ENCODE data around the gene SAP30.

The SAP30 gene, protein sequence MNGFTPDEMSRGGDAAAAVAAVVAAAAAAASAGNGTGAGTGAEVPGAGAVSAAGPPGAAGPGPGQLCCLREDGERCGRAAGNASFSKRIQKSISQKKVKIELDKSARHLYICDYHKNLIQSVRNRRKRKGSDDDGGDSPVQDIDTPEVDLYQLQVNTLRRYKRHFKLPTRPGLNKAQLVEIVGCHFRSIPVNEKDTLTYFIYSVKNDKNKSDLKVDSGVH

GRCh38 chr4:173370477-173371291, at the start of gene SAP30:
Gene SAP30 (plus strand): TSS chr4:173370954. CDS start chr4:173371183, 229 bp downstream.
- no peak for TF ChIP-seq CTCF (IDR thresholded peaks at IDR 0.05; ENCODE audit: low read length, missing control alignments)
- peak; percentile 99 for DNase-seq (ENCODE audit: low read depth)
- peak within 1 kb of the TSS; percentile 75 for H3K4me3 ChIP-seq (replicated peaks; ENCODE audit: low read depth, low read length)

DNA sequence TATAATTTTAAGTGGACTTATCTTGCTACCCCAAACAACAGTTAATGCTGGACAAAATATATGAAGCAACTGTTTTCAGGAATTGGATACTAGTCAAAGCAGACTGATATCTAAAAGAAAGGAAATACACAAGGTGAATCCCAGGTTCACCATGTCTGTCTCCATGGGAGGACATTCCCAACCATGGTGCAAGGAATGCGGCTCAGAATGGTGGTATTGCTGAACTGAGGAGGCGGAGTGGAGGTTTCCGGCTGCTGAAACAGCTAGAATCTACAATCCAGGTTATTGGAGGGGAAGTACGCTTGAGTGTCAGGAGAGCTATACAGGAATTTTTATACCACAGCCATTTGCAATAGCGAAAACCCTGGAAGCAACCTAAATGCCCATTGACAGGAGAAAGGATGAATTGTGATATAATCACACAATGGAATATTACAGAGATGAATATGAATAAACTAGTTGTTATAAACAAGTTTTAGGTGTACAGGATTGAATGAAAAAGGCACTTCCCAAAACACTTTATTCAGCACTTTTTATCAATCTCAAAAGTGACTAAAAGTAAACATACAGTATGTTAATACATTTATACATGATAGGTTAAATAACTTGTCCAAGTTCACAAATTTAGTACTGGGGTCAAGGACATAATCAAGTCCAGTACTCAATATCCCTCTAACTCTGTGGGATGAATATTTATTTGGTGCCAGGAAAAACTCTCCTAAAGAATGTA, 45.6 kb upstream of the SAP30 start:
- DNase-seq (ENCODE audit: low read depth) = no peak
- H3K4me3 ChIP-seq (replicated peaks; ENCODE audit: low read depth, low read length) = no peak overlapping the region
- TF ChIP-seq CTCF (IDR thresholded peaks at IDR 0.05; ENCODE audit: low read length, missing control alignments) = no peak

DNA sequence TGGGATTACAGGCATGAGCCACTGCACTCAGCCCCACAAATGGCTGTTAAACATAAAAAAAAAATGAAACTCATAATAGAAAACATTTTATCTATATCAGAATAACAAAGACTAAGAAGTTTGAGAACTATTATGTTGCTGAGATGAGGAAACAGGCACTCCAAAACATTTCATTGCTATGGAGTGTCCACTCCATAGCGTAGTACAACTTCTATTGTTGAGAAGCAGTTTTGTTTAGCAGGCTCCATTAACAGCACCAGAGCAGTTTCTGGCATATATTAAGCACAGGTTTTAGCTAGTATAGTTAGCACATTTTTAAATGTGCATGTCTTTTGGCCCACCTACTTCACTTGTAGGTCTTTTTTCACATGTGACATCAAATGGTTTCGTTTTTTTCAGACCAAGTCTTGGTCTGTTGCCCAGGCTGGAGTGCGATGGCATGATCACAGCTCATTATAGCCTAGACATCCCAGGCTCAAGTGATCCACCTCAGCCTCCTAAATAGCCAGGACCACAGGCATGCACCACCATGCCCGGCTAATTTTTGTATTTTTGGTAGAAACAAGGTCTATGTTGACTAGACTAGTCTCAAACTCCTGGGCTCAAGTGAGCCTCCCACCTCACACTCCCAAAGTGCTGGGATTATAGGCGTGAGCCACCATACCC, 42.4 kb upstream of the SAP30 start:
- no peak for DNase-seq (ENCODE audit: low read depth)
- no peak overlapping the region for H3K4me3 ChIP-seq (replicated peaks; ENCODE audit: low read depth, low read length)
- no peak for TF ChIP-seq CTCF (IDR thresholded peaks at IDR 0.05; ENCODE audit: low read length, missing control alignments)

DNA sequence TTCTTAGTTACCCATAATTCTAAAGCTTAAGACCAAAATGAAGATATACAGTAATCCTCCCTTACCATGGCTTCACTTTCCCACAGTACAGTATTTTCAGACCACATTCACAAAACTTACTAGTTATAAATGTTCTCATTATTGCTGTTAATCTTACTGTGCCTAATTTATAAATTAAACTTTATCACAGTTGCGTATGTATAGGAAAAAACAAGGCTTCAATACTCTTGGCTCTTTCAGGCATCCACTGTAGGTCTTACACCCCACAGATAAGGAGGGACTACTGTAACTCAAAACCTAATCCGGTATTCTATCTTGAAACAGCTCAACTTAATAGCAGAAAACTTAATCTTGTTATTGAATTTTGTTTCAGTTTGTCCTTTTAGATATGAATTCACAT, 40.2 kb upstream of the SAP30 start:
- no peak overlapping the region for H3K4me3 ChIP-seq (replicated peaks; ENCODE audit: low read depth, low read length)
- DNase-seq (ENCODE audit: low read depth) = no peak
- no peak for TF ChIP-seq CTCF (IDR thresholded peaks at IDR 0.05; ENCODE audit: low read length, missing control alignments)

- no peak for TF ChIP-seq CTCF (IDR thresholded peaks at IDR 0.05; ENCODE audit: low read length, missing control alignments)
- H3K4me3 ChIP-seq (replicated peaks; ENCODE audit: low read depth, low read length) = peak overlapping the region; percentile 84
- DNase-seq (ENCODE audit: low read depth) = peak; percentile 40
These were observed 38.7 kb upstream of the SAP30 start for GRCh38 chr4:173332021-173332487.

DNA sequence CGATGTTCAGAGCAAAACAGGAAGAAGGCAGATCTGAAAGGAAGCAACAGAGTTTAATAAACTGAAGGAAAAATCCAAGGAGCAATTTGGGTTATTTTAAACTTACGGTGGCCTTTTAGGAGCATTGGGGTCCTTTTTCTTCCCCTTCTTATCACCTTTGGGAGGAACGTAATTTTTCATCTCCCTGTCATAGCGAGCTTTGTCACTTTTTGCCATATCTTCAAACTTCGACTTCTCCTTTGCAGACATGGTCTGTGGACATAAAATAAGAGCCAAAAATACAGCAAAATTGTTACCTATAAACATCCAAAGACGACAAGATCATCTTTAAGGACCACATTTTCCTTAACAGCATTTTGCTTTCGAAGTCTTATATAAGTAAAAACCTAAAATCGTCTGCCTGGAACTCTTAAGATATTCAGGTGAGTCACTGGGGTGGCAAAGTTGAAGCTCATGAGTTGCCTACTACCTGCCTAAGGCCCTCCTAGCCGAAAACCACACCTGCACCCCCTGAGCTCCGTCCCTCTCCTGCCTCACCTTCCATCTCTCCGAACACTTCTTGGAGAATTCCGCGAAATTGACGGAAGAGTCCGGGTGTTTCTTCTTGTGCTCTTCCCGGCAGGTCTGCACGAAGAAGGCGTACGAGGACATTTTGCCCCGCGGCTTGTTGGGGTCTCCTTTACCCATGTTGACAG, 37.6 kb upstream of the SAP30 start:
- peak overlapping the region; percentile 84 for H3K4me3 ChIP-seq (replicated peaks; ENCODE audit: low read depth, low read length)
- no peak for TF ChIP-seq CTCF (IDR thresholded peaks at IDR 0.05; ENCODE audit: low read length, missing control alignments)
- no peak for DNase-seq (ENCODE audit: low read depth)

Data from fibroblast of pulmonary artery (primary cell).